Left renal cortex interstitium (tissue), 4 donors: ENCODE data around the gene HSPA9. TPM values are rescaled to one million over a fixed set of nuclear protein-coding genes. Genes with fewer than 3 reads are reported as not detected.
"Not testable (repeated sequence)": the region's sequence is repeated elsewhere in the genome, so short reads cannot be mapped to it uniquely, and the experiment has no call there.

Source experiments
- DNase-seq, 4 donors: peaks; one replicate each; pipeline ENCODE4 v3.0.0-alpha.2; 2013; ENCODE audit warnings: low read depth in 4 of 4, low spot score in 2 of 4, missing footprints in 1 of 4
- polyA plus RNA-seq, 4 donors: library from polyadenylated mRNA; unstranded; fragments of 120-200 nt; gene quantifications; one replicate each; pipeline ENCODE4 v1.2.1, GENCODE V29; 2013; ENCODE audit not compliant: insufficient read length in 4 of 4

HSPA9 gene
- polyA plus RNA-seq, 4 donors: 265 to 364 (median 315) TPM

DNA sequence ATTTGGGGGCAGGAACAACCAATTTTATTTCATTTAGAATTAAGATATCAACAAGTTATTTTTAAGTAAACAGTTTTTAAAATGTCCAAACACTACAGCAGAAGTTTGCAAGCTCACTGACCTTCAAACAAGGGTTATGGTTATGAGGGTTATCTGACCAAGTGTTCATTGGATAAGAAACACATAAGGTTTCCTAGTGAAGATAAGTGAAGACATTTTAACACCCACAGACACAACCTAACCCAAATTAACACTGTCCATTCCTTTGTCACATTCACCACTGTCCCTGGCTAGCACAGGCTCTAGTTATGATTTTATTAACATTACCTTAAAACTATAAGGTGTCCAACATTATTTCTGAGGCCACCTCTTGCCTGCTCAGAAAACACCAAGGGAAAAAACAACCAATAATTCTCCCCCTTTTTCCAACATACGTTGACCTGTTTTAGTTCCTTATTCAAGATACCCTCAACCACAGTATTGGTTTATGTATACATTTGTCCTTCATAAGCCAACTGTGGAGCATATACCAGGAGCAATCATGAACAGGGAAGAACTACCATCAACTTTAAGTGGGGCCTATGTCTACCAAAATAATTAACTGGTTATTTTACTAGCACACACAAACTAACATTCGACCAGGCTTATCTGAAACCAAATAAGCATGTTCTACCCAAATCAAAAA is 36.1 kb downstream of the HSPA9 start:
- DNase-seq: no peak

DNA sequence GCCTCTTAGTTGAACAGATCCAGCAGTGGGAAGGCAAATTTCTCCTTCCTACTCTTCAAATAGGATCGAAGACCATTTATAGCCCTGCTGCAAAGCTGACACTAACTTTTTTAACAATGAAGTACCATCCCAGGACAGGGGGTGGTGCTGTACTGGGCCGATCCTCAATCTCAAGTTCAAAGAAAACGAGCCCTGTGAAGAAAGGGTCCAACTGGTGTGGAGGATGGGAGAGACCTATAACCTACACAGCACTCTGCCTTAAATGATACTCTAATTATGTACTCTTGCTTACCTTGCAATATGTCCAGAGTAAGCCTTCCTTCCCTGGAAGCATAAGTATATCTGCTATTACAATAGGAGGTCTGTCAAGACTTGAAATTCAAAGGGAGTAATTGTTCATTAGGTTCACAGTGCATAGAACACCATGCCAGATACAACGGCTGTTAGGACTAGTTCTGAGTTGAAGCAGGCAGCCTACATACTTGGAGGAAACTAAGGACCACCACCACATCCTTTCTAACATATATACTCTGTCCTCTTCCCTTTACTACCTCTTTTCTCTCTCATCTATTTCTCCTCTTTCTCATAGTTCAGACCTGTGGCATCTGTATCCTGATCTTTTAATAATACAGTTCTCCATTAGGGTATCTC is 38.4 kb downstream of the HSPA9 start:
- DNase-seq: no peak

DNA sequence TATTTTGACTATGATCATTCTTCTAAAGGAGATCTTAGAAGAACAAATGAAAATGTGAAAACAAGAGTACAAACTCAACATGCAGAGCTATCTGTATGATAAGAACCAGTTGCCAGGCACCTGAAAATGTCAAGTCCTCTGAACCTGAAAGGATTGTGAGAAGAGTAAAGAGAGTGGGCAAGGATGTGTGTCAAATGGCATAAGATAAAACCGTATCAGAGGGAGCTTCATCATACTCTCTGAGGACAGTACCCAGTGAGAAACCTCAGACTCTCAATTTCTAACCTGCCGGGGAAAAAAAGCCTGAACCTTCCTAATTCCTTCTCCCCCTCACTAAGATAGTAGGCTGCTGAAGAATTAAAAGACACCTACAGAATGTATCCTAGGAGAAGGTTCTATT is 39.0 kb downstream of the HSPA9 start:
- no peak for DNase-seq

DNA sequence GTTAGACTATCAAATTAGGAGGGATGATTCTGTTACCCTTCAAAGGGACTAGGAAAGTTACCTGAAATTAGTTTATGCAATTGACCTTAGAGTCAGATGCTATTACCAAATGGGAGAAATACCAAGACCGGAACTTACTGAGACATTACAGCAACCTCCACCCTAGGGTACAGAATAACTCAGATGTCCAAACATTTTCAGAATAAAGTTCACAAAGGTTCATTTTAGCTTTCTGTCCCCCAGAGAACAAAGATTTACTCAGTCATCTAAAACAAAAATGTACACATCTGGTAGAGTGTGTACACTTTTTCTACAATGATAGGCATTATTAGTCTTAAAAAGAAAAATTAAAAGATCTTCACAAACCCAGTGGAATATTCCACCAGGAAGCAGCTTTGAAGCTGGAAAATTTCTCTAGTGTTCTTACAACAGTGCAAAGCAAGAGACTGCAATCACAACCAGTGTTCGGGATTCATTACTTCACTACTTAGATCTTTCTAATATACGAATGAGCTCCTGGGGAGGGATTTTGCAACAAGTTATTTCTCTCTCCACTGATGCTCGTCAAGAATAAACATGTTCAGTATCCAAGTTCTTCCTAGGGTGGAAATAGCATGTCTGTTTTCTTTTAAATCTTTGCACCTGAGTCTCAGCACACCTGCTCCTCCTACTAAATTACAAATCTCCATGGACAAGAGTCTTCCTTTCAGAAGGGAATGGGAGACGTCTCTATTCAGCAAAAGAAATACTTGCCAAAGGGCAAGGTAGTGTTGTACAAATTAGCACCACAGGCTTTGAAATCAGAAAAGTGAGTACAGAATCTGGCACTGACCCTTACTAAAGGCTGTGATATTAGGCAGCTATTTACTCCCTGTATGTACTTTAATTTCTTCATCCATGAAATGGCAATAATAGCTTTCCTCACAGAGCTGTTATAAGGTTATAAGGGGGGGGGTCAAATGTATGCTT is 40.9 kb downstream of the HSPA9 start:
- DNase-seq: no peak

DNA sequence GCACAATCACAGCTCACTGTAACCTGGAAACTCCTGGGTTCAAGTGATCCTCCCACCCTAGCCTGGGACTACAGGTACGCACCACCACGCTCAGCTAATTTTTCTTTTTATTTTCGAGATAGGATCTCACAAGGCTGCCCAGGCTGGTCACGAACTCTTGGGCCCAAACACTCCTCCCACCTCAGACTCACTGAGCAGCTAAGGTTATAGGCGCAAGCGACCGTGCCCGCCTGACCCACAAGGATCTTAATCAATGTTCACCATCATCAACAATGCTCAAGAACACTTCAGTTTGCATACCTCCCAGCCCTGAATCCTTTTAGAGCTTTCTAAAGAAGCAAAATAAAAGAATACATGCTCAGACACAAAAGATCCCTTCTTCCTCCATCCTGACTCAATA is 45.4 kb downstream of the HSPA9 start:
- DNase-seq: no peak

DNA sequence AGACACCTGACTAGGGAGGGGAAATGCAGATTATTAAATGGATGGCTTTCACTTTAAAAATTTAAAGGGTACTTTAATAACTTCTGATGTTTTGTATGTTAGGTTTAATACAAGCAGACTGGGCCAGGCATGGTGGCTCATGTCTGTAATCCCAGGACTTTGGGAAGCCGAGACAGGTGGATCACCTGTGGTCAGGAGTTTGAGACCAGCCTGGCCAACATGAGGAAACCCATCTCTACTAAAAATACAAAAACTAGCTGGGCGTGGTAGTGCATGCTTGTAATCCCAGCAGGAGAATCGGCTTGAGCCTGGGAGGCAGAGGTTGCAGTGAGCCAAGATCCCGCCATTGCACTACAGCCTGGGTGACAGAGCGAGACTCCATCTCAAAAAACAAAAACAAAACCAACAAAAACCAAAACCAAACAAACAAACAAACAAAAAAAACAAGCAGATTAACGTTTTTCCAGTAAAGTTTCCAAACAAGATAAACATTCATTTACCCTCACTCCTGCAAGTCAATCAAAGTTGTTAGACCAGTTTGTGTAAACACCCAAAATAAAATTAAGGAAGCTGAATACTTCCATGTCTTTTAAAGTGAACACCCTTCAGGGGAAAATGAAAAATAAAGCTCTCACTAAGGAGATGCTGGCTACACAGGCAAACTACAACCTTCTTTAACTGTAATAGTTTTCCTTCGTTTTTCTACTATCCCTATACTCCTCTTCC is 46.3 kb downstream of the HSPA9 start:
- DNase-seq: no peak

DNA sequence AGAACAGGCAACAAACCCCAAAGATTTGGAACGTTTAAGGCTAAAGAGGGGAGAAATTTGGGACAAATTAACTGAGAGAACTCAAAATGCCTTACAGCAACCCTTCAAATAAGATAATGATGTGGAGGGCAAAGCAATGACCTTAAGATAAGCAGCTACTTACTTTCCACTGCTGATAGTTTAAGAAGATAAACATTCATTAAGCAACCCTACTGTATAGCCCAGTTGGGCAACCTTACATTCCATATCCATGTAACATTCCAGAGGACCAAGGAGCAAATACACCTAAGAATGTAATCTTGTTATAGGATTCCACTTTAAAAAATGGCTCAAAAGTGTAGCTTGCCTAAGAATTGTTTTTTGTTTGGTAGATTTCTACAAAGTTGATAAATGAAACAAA is 47.0 kb downstream of the HSPA9 start:
- DNase-seq: no peak

DNA sequence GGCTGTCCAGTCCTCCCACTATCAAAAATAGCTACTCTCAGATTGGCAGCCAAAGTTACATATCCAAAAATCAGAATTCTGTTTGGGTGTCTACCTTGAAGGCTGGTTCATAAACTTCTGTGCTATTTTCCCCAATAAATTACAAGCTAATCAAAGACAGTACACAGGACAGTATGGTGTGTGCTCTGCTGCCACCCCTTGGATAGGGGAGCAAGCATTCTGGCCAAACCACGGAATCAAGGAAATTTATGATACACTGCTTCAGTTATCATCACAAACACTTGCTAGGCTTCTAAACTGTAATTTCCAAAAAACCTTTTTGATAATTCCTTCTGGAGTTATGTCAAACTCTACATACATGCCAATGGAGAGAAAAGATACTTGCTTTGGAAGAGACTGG is 48.0 kb downstream of the HSPA9 start:
- DNase-seq: no peak

DNA sequence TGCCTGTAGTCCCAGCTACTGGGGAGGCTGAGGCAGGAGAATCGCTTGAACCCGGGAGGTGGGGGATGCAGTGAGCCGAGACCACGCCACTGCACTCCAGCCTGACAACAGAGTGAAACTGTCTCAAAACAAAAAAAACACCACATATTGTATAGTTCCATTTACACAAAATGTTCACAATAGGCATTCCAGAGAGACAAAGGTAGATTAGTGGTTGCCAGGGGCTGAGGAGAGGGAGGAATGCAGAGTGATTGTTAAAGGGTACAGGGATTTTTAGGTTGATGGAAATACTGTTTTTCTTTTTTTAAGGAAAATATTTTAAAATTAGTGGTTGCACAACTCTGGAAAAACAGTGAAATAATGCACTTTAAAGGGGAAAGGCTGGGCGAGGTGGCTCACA is 51.8 kb downstream of the HSPA9 start:
- DNase-seq: no peak

DNA sequence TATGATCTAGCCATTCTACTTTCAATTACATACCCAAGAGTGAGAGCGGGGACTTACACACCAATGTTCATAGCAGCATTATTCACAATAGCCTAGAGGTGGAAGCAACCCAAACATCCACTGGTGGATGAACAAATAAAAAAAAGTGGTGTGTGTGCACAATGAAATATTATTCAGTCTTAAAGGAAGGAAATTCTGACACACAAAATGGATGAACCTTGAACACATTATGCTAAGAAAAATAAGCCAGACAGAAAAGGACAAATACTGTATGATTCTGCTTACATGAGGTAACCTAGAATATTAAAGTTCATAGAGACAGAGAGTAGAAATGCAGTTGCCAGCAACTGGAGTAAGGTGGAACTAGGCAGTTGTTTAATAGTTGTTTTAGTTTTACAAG is 54.2 kb downstream of the HSPA9 start:
- no peak for DNase-seq

DNA sequence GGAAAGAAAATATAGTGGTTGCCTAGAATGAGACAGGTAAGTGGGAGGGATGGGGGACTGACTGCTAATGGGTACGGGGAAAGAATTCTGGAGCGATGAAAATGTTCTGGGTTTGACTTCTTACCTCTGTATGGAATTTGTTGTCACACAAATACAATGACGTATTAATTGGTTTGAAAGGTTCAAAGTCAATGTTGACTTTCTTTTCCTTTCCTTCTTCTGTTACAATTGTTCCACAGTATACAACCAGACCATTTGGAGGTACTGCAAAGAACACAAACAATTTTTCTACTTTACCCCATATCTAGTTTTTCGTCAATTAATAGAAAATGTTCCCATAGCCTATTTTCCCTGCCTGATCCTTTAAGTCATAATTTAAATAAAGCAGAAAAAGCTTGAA is 57.8 kb downstream of the HSPA9 start:
- DNase-seq: no peak

DNA sequence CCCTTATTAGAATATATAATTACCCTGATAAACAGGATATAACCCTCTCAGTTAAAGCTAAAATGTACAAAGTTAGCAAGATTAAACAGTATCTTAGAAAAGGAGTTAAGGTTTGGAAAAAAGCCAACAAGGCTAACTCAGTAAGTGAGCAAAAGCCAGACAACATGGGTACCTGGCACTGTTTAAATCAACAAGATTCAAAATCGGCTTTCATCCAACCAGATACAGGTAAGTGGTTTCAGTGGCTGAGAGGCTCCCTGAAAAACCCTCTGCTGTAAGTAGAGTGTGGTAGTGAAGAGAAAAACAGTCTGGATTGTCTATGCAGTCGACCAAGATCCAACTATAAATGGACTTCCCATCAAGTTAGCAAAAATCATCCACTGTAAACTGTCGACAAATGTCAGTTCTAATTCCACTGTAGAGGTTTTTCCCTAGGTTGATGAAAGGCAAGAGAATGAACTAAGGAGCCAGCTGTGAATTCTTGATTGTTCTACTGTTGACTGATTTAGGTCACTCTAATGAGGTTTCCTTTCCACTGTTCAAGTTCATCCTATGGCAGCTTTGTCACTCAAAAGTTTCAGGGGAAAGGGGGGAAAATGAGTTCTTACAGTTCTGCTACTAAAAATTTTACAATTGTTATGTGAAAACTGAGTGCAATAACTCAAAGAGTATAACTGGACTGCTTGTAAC is 59.5 kb downstream of the HSPA9 start:
- DNase-seq: no peak

DNA sequence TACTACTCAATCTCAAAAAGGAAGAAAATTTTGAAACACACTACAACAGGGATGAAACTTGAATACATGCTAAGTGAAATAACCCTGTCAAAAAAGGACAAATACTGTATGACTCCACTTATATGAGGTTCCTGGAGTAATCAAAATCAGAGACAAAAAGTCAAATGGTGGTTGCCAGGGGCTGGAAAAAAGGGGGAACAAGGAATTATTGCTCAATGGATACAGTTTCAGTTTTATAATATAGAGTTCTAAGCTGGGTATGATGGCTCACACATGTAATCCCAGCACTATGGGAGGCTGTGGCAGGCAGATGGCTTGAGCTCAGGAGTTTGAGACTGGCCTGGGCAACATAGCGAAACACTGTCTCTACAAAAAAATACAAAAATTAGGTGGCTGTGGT is 61.2 kb downstream of the HSPA9 start:
- no peak for DNase-seq

DNA sequence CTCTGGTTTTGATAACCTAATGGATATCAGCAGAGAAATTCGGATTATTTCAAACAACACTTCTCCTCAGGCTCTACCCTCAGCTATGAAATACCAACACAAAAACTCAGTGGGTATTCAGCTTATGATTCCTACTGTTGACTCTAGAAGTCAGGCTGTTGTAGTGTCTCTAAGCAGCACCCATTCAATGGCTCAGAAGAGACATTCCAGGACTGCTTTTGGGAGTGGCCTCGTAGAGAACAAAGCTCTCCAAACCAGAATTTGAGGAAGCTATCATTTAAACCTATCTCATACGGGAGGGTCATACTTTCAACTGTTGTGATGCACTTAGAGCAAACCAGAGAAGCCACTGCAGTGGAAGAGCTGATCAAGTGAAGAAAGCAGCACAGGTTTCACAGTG is 66.2 kb downstream of the HSPA9 start:
- DNase-seq: no peak

DNA sequence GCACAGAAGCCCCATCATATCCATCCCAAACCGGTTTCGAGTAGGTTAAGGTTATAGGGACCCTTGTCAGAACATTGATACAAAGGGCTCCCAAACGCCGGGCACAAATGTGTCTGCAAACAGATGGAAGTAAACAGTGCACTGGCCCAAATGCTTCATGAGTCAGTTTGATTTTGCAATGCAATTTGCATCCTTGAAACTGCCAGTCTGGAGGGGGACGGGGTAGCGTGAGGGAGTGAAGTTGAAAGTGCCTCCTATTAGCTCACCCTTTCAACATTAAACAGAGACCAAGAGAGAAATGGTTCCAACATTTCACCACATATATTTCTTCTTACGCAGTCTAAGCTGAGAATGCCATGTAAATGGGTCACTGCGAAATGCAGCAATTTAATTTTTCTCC is 67.7 kb downstream of the HSPA9 start:
- DNase-seq: not testable (repeated sequence)

DNA sequence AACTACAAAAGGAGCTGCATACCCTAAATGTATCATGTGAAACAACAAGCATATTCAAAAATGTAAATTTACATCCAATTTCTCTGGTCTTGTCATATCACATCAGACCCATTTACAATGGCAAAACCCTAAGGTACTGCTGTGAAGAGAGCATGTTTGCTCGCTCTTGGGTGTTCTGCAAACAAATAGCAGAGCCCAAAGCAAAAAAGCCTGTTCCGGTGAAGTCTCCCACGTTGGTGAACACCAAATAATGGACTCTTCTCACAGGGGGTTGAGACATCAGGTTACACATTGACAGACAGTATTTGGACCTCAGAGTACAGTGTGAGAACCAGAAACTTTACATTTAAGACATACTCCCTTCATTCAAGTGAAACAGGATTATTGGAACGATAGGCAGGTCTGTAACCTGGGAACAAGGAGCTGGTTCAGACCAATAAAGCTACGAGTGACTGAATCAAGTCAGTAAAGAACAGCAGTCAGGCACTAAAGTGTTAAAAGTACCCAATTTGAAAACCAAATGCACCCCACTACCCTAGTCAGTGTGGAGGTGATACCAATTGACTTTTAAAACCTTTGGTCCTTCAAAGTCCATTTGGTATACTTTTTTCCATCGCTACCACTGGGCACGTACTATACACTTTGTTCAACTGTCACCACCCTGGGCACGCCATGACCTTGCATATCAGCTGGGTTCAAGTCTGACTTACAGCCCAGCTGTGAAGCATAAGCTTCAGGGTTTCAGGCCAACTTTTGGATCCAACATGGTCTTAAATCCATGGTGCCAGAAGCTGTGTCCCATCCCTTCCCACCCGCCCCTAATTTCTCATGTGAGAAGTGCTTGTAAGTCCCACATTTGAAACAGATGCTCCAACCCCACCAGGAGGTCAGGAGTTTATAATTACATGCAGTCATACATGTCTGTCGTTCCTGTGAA is 68.6 kb downstream of the HSPA9 start:
- no peak for DNase-seq

DNA sequence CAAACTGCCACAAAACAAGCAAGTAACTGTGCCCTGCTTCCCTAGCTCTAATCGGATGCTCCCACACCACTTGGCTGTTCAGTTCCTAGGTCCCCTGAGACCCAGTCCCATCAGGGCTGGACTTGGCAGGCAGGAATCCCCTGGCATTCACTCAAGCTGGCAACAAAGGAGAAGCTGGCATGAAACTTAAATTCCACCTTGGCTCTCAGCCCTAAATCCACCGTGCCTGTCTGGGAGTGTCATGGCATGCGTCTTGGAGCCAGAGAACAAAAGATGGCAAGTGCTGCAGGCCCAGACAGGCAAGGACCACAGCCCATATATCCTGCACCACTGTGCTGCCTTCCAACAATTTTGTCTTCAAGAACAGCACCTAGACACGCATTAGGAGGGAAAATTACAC is 70.4 kb downstream of the HSPA9 start:
- DNase-seq: no peak
